NK-92 treated with Interleukin-12 subunit alpha and Interleukin-12 subunit beta, amount 100 ng/mL, for 24 hours (cell line): ENCODE results near the gene BRMS1.

Experiments used
- DNase-seq: peaks from one replicate; lab custom pipeline; 2025; lab: John Stamatoyannopoulos, UW

BRMS1 gene

GRCh38 chr11:66336234-66337102, 8.4 kb downstream of the BRMS1 start, which contains the start of gene RIN1:
TSS of gene RIN1 (minus strand) at chr11:66336434. CDS start at chr11:66336402, 32 bp downstream.
- DNase-seq: peak; percentile 81

- no peak for DNase-seq
Measured at GRCh38 chr11:66335531-66336233, 9.2 kb downstream of the BRMS1 start.

- no peak for DNase-seq
Measured at GRCh38 chr11:66334605-66335442, 10.1 kb downstream of the BRMS1 start.

- DNase-seq: no peak
Measured at GRCh38 chr11:66333896-66334604, 10.9 kb downstream of the BRMS1 start.

GRCh38 chr11:66333220-66333877, 11.6 kb downstream of the BRMS1 start:
- DNase-seq: no peak

- DNase-seq: no peak
Measured at GRCh38 chr11:66332371-66333219, 12.3 kb downstream of the BRMS1 start.

- no peak for DNase-seq
Measured at GRCh38 chr11:66331542-66332370, 13.1 kb downstream of the BRMS1 start.

- DNase-seq: no peak
Measured at GRCh38 chr11:66330931-66331330, 14.0 kb downstream of the BRMS1 start.

GRCh38 chr11:66329165-66329673, 15.7 kb downstream of the BRMS1 start:
- DNase-seq: no peak

- DNase-seq: peak; percentile 66
Measured at GRCh38 chr11:66328302-66329144, 16.4 kb downstream of the BRMS1 start.

- peak; percentile 68 for DNase-seq
Measured at GRCh38 chr11:66328031-66328301, 16.9 kb downstream of the BRMS1 start.

GRCh38 chr11:66327171-66328030, 17.5 kb downstream of the BRMS1 start:
- no peak for DNase-seq

GRCh38 chr11:66326261-66327111, 18.4 kb downstream of the BRMS1 start:
- peak; percentile 36 for DNase-seq

- DNase-seq: no peak
Measured at GRCh38 chr11:66325263-66325671, 19.6 kb downstream of the BRMS1 start.

- no peak for DNase-seq
Measured at GRCh38 chr11:66324664-66325063, 20.2 kb downstream of the BRMS1 start.

- no peak for DNase-seq
Measured at GRCh38 chr11:66323684-66324083, 21.2 kb downstream of the BRMS1 start.
